HG03095 (cell line): ENCODE results near the gene STAU1.

ENCODE experiments used
- ATAC-seq: cut with Tn5 transposase; IDR thresholded peaks from one replicate; pipeline ENCODE4 v1.9.1; 2021; ENCODE audit warnings: moderate library complexity; ENCODE audit not compliant: unreplicated experiment

The STAU1 gene

GRCh38 chr20:49078310-49078709, 109.8 kb downstream of the STAU1 start:
- ATAC-seq: no peak

GRCh38 chr20:49074521-49074920, 113.6 kb downstream of the STAU1 start:
- no peak for ATAC-seq
